ENCODE results near the gene AMZ1.

Gene AMZ1
- 1.4 to 19.4 (median 8.2) reads per million in 4 experiments for total RNA-seq

- no peak for DNase-seq
Measured at GRCh38 chr7:2687881-2688318, at the start of gene AMZ1. TSS of gene AMZ1 (plus strand) at chr7:2688202. CDS start at chr7:2700452, 12,250 bp downstream.

GRCh38 chr7:2638224-2638991 lies 49.6 kb upstream of the AMZ1 start:
- no peak for DNase-seq

GRCh38 chr7:2639181-2639681 lies 48.8 kb upstream of the AMZ1 start:
- no peak for DNase-seq

GRCh38 chr7:2639695-2640481 lies 48.1 kb upstream of the AMZ1 start:
- no peak for DNase-seq

GRCh38 chr7:2640482-2640830 lies 47.5 kb upstream of the AMZ1 start:
- DNase-seq = no peak

GRCh38 chr7:2640846-2641316 lies 47.1 kb upstream of the AMZ1 start:
- no peak for DNase-seq

GRCh38 chr7:2641406-2642393 lies 46.3 kb upstream of the AMZ1 start:
- DNase-seq = no peak

- DNase-seq = no peak
Measured at GRCh38 chr7:2643386-2644219, 44.4 kb upstream of the AMZ1 start.

GRCh38 chr7:2644220-2644561 lies 43.8 kb upstream of the AMZ1 start:
- DNase-seq = no peak

GRCh38 chr7:2644562-2645273 lies 43.3 kb upstream of the AMZ1 start:
- DNase-seq = no peak

- peak; percentile 15 for DNase-seq
Measured at GRCh38 chr7:2645274-2645868, 42.6 kb upstream of the AMZ1 start.

GRCh38 chr7:2646336-2646679 lies 41.7 kb upstream of the AMZ1 start:
- DNase-seq = no peak

GRCh38 chr7:2646680-2647571 lies 41.1 kb upstream of the AMZ1 start:
- DNase-seq = no peak

GRCh38 chr7:2647594-2648172 lies 40.3 kb upstream of the AMZ1 start:
- DNase-seq = no peak

- no peak for DNase-seq
Measured at GRCh38 chr7:2649139-2649838, 38.7 kb upstream of the AMZ1 start.

GRCh38 chr7:2649991-2650390 lies 38.0 kb upstream of the AMZ1 start:
- no peak for DNase-seq

- DNase-seq = no peak
Measured at GRCh38 chr7:2650451-2650850, 37.6 kb upstream of the AMZ1 start.

- DNase-seq = no peak
Measured at GRCh38 chr7:2651336-2651735, 36.7 kb upstream of the AMZ1 start.
